HG03469 (cell line): ENCODE measurements around the gene PTGES2.

Source experiments
- ATAC-seq: cut with Tn5 transposase; IDR thresholded peaks from one replicate; pipeline ENCODE4 v1.9.1; 2021; ENCODE audit warnings: mild to moderate bottlenecking, moderate library complexity, moderate number of reproducible peaks; ENCODE audit not compliant: unreplicated experiment

The PTGES2 gene

DNA sequence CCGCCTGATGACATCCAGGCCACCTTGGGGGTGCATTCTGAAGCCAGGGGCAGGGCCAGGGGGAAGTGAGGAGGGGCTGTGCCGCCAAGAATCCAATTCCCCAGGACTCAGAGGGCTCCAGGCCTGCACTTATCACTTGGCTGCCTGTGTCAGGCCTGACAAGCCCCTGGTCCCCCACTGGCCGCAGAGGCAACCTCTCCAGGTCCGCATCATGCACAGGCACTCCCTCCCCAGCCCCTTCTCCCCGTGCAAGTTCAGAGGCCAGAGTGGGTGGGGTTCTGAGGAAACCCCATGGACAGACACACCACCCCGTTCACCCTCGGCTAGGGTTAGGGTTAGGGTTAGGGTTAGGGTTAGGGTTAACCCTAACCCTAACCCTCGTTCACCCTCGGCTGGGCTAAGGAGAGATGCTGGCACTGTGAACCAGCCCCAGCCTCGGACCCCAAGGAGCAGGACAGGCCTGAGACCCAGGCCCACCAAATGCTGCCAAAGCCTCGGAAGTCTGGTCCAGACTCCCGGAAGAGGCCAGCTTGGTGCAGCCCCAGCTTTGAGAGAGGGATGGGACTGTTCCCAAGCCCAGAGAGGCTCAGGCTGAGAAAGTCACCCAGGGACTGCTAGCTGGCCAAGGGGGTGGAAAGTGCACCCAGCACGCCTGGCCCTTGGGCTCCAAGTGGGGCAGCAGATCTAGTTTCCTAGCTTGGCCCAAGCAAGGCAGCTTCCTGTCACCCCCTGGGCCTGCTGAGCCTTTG, 26.6 kb upstream of the PTGES2 start:
- ATAC-seq: no peak

DNA sequence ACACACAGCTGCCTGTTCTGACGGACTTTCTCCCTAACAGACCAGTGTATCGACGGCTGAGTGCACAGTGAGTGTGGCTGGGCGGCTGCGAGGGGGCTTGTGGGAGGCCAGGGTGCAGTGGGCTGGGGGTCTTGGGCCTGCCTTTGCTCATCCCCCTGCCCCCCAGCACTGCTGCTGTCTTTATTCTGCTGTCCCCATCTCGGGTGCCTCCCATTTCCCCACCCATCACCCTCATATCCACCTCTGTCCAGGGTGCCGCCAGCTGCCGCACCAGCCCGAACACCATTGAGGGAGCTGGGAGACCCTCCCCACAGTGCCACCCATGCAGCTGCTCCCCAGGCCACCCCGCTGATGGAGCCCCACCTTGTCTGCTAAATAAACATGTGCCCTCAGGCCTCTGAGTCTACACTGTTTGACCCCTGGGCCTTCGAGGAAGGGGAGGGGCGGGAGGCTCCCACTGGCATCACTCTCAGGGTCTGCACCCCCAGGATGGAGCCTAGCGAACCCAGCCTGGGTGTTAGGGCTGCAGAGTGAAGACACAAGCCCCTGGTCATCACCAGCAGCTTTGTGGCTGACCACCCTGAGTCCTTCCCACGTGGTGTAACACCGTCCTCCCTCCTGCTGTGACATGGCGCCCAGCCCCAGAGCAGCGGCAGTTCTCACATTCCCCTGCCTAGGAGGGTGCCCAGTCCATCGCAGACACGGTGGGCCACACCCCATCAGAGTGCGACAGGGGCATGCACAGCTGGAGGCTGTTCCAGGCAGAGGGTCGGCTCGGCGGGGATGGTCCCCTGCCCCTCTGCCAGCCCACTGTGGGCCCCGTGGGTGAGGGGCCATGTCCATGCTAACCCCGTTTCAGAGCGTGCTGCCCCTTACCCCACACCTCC, 25.8 kb upstream of the PTGES2 start:
- no peak for ATAC-seq

DNA sequence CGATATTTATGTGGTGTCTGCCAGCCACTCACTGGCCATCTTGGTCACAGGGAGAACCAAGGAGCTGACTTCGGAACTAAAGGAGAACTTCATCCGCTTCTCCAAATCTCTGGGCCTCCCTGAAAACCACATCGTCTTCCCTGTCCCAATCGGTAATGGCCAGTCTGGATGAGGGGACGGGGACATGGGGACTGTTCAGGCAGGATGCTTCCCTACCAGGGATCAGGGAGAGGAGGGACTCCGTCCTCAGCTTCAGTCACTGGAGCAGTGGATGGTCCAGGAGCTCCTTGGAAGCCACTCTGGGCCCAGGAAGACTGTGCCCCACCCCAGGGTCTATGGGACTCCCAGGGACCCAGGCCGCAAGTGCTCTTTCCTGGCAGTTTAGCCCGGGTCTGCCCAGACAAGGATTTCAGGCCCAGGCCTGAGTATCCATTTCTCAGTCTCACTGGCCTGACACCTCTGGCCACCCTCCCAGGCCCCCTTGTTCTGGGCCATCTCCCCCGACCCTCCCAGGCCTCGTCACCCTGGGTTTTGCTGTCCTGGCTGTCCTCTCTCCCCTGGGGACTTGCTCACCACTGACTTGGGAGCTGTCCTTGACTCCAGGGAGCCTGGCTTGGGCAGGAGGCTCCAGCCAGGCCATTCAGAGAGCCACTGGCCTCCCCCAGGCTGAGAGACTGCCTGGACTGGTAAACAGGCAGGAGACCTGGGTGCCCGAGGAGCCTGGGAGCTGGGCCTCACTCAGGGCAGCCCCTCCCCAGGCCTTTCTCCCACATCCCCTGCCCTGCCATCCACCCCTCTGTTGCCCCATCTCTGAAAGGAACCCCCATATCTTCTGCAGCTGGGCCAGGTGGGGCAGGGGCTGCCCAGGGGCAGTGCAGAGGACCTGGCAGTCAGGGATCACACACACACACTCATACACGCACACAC, 24.9 kb upstream of the PTGES2 start:
- ATAC-seq: no peak

DNA sequence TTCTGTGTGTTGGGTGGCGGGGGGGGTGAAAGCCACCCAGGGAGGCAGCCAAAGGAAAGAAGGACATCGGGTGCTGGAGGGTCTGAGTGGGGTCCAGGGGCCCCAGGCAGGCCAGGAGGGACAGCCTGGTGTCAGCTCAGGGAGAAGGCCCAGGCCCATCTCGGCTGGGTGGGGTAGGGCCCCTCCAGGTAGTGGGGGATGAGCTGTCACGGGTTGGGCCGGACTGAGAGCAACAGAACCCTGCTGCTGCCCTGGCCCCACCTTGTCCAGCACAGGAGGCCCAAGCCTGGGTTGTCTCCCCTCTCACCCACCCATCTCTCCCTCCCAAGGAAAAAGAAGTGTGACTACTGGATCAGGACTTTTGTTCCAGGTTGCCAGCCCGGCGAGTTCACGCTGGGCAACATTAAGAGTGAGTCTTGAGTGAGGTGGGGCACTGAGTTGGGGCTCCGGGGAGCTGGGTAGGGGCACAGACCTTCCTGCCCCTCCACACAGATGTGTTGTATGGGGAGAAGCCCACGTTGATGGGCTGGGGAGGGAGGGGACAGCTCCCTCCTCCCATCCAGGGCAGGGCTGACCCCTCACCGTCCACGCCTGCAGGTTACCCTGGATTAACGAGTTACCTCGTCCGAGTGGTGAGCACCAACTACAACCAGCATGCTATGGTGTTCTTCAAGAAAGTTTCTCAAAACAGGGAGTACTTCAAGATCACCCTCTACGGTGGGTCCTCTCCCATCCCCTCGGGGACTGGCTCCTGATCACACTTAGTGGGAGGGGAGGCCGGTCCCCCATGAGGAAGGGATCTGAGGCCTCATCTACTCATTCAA, 24.0 kb upstream of the PTGES2 start:
- ATAC-seq: no peak

DNA sequence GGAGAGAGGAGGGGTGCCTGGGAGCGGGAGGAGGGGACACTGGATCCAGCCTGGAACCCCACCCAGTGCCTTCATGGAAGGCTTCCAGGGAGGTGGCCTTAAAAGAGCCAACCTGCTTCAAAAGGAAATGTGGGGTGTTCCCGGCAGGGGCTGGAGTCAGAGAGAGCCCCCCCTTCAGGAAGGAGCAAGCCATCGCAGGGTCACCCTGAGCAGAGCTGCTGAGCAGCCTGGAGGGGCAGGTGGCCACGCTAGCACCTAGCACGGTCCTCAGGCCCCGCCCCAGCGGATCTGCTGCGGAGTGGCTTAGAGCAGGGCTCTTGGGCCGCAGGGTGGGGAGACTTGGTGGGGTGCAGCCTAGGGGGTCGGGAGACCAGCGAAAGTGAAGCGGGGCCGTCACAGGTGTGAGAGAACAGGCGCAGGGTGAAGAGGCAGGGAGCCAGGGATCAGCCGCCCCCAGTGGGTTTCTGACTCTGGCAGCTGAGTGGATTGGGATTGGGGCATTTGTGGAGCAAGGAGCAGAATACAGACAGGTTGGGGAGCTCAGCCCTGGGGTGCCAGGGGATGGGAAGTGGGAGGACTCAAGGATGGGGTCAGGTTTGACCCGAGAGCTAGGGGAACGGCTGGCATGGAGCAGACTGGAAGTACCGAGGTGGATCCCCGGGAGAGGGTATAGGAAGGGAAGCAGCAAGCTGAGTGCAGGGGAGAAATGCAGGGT, 23.2 kb upstream of the PTGES2 start:
- no peak for ATAC-seq

DNA sequence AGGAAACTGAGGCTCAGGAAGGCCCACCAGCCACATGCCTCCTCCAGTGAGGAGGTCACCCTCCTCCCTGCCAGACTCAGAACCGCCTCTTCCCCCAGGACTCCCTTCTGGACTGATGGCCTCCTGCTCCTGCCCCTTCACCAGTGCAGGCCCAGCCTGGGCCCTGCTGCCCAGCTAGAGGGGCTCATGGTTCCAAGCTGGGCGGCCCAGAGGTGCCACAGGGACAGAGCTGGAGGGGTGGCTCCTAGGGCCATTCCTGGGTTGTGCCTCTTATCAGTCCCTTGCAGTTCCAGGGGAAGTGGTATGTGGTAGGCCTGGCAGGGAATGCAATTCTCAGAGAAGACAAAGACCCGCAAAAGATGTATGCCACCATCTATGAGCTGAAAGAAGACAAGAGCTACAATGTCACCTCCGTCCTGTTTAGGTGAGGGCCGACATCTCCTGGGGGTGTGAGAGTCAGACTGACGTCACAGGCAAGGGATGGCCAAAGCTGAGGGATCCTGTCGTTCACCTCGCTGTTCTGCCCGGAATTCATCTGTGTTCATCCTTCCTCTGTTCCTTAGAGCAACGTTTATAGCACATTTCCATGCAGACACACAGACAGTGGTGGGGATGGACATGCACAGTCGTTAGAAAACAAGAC, 22.5 kb upstream of the PTGES2 start:
- ATAC-seq: no peak

DNA sequence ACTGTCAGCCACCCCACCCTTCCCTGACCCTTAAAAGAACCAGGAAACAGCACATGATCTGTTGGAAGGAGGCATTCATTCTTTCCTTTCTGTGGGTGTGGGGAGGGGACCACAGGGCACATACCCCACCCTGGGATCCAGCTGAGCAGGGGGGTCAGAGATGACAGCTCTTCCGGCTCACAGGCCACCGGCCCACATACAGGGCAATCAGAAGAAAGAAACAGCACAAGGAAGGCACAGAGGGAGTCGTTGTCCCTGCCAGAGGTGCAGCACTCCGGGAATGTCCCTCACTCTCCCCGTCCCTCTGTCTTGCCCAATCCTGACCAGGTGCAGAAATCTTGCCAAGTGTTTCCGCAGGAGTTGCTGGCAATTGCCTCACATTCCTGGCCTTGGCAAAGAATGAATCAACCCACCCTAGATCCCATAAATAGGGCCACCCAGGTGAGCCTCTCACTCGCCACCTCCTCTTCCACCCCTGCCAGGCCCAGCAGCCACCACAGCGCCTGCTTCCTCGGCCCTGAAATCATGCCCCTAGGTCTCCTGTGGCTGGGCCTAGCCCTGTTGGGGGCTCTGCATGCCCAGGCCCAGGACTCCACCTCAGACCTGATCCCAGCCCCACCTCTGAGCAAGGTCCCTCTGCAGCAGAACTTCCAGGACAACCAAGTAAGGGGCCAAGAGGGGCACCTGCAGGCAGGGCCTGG, 21.6 kb upstream of the PTGES2 start, which contains the start of gene LCN2:
TSS of gene LCN2 (plus strand) at position 453 of the 701 bp plus-strand sequence. CDS start at position 526, 73 bp downstream.
- no peak for ATAC-seq

DNA sequence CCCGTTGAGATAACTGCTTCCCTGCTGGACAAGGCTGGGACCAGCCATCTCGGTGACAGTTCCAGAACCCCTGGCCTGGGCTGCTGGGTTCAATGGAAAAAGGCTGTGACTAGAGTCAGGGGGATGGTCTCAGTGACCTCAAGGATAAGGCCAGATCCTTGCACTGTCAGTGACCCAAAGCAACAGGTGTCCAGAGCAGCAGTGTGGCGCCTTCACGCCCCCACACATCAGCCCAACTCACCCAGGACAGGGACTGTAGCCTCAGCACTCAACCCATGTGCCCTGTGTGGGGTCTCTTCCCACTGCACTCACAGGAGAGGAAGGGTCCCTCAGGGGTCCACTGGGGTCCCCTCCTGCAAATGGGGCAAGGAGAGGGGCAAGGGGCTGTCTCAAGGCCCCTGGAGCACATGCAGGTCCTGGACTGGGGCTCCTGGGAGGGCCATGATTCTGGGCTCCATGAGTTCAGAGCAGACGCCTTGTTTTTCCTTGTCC, 21.0 kb upstream of the PTGES2 start:
- ATAC-seq: no peak

DNA sequence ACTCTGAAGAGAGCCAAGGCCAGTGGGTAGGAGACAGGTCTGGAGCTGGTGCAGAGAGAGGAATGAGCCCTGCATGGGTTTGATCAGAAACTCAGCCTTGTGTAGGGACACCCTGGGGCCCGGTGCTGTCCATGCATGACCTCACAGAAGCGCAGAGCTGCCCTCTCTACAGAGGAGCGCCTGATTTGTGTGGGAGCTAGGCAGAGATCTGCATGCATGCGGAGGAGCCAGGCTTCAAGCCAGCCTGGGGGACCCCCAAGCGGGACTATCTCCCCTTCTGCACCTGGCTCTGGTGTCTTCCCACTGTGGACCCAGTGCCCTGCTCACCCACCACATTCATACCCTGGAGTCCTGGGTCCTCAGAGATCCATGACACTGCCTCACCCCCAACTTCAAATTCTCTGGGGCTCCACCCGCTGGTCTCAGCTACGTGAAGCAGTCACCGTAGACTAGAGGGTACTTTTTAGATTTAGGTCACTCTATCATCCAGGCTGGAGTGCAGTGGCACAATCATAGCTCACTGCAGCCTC, 19.1 kb upstream of the PTGES2 start:
- ATAC-seq: no peak

DNA sequence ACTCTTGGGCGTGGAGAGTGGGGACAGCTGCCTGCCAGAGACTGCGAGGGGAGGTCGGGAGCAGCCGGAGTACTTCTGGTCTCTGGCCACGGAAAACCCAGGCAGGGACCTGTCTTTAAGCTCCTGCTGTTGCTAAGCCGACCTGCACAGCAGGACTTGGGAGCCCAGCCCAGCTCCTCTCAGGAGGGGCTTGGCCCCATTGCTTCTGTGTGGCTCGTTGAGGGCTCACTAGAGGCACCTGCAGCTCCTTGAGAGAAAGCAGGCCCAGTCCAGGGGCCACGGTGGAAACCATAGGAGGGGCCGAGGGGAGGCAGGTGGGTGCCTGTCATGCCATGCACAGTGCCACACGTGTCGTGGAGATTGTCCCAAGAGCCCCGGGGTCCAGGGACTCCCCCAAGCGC, 18.4 kb upstream of the PTGES2 start:
- no peak for ATAC-seq

DNA sequence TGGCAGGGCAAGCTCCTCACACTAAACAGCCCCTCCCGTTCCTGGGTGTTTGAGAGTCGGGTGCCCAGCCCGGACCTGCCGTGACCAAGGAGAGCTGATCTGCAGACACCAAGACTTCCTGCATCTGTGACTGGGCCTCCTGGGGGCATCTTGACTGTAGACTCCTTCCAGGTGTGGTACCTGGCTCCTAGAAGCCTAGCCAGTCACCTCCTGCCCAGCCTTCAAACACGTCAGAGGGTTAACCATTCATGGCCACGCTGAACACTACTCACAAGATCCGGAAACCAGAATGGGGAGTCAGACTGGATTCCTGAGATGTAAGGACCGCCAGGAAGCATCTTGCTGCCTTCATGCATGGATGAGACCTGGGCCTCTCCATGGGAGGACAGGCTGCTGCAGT, 18.0 kb upstream of the PTGES2 start:
- no peak for ATAC-seq

DNA sequence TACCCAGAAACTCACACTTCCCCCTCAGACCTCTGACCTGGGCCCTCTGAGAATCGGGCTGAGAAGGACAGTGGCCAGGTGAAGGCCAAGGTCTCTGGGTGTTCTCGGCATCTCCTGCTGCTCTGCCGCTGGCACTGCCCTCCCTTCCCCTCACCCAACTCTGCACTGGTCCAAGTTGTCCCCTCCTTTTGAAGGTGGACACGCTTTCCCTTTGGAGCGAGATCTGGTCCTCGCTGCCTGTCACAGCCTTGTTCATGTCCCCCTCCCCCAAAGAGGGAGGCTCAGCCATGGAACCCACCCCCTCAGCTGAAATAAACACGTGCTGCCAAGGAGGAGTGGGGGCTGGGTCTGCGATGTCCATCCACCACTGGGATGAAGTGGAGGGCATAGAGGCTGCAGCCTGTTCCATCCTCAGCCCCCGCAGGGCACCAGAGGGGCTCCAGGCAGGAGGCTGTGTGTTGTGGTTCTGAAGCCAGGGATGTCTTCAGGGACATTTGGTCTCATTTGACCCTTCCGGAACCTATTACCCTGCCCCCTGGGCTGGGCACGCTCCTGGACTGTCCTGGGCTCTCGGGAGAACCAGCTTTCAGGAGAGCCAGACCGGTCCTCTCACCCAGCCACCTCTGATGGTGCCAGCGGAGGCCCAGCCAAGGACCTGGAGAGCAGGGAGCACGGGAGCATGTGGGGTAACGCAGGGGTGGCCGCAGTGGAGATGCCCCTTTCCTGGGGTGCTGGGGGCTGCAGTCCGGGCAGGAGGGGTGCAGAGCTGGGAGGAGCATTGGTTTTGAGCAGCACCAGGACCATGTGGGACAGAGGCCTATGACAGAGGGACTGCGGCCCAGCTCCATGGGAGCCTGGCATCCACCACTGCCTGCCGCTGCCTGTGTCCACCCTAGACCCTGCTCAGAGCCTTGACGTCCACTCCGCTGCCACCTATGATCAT, 17.0 kb upstream of the PTGES2 start:
- ATAC-seq: no peak

DNA sequence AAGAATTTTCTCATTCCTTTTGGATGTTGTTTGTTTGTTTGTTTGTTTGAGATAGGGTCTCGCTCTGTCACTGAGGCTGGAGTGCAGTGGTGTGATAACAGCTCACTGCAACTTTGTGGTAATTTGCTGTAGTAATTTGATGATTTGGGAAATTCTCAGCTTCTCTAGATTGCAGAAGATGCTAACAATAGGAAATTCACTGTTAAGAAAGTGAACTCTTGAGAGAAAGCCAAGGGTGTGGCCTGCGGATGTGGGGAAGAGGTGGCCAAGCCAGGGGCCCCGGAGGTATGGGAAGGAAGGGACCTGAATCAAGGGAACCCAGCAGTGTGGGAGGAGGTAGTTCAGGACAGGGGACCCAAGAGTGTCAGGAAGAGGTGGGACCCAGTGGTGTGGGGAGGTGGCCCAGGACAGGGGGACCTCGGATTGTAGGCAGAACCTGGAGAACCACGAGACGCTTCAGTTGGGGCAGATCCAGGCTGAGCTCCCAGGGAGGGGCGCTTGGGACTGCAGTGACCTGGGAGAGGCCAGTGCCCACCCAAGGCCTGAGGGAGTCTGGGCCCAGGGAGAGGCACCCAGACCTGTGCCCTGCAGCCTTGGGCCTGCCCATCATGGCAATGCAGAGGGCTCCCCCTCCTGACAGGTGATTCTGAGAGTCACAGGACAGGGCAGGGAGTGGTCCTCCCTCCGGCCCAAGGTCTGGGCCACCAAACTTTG, 16.2 kb upstream of the PTGES2 start:
- no peak for ATAC-seq

DNA sequence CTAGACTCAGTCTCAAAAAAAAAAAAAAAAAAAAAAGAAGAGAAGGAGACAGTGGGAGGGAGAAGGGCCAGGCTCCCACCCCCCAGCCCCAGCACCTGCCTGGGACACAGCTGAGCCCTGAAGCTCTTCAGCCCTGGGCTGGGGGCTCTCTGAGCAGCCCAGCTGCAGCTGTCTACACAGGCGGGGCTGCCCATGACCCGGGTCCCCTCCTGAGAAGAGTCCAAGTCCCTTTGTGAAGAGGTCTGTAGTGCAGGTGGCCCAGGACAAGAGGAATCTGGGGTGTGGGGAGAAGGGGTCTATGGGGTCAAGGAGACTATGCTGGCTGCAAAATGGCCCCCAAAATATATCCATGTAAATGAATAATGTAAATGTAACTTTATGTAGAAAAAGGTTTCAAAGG, 15.1 kb upstream of the PTGES2 start:
- no peak for ATAC-seq

DNA sequence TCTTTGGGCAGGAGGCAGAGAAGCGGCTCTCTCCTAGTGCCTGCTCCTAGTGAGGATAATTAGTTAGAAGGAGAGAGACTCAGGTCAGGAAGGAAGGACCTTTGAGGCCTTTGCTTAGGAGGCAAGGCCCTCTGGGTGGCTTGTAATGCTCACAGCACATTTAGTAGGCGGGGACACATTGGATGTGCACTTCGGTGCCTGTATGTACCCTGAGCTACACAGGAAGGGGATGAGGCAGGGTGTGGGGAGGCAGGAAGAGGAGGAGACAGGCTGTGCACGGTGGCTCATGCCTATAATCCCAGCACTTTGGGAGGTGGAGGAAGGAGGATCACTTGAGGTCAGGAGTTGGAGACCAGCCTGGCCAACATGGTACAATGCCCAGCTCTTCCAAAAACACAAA, 14.5 kb upstream of the PTGES2 start:
- no peak for ATAC-seq

DNA sequence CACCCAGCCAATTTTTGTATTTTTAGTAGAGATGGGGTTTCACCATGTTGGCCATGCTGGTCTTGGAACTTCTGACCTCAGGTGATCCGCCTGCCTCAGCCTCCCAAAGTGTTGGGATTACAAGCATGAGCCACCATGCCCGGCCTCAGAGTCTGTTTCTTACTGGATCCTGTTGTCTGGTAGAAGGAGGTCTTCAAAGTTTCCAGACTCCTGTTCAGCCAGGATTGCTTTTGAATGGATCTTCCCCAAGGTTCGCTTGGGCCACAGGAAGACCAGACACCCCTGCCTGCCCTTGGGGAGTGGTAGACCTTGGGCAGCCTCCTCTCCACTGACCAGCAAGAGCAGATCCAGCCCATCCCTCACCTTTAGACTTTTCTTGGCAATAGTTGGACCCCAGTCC, 14.1 kb upstream of the PTGES2 start:
- no peak for ATAC-seq
